Measurements from ENCODE around the gene SLC27A3.

SLC27A3 gene

GRCh38 chr1:153767519-153767918 is 7.7 kb upstream of the SLC27A3 start:
- Mint-ChIP-seq H3K27me3 (ENCODE audit: low read depth) (peaks cover 5% of the 10 kb centered on the region), H3K36me3 (ENCODE audit: low read depth) (peaks cover 79% of the 10 kb centered on the region), H3K27ac (peak overlapping the region in 1 of 3 experiments; percentile 87), H3K9me3 (no peaks in the 10 kb centered on the region), H3K4me3 (no peak overlapping the region), H3K4me1 (peaks cover 4% of the 10 kb centered on the region)
- TF ChIP-seq CTCF (IDR thresholded peaks at IDR 0.05; ENCODE audit: unreplicated experiment in 3 of 3), result no peak

DNA sequence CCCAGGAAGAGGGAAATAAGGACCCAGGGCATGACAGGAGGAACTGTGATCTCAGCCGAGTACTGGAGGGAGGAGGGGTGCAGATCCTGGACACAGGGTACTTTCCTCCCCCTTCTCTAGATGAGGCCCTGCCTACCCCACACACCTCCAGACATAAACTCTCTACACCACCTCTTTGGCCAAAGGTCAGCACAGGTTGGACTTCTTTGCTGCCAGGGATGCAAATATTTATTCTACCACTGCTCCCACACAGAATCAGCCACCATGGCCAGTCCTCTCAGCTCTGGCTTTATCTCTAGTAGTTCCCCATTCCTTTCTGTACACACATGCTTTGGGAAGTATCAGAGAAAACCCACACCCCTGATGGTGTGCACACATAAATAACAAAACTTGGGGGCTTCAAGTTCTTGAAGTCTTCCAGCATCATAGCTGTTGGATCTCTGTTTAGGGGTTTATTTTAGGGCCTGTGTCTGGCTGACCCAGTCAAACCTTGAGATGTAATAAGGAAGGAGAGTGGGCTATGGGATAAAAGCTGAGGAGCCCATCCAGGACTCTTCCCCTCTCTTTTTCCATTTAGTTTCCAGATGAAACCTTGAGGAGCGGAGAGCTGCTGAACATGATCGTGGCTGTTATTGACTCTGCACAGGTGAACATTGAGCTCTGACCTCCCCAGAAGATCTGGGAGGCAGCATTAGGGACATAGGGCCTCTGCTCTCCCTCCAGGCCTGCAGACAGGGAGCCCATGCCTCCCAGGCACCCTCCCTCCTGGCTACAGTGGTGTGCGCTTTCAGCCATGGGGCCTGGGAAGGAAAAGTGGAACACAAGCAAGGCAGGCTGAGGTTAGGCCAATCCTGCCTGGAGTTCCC is 6.7 kb upstream of the SLC27A3 start:
- no peak overlapping the region for H3K4me3 Mint-ChIP-seq
- H3K27me3 Mint-ChIP-seq (ENCODE audit: low read depth), result peaks cover 5% of the 10 kb centered on the region
- peaks cover 69% of the 10 kb centered on the region for H3K36me3 Mint-ChIP-seq (ENCODE audit: low read depth)
- peaks cover 8% of the 10 kb centered on the region for H3K4me1 Mint-ChIP-seq
- H3K9me3 Mint-ChIP-seq, result no peaks in the 10 kb centered on the region
- TF ChIP-seq CTCF (IDR thresholded peaks at IDR 0.05; ENCODE audit: unreplicated experiment in 3 of 3), result no peak
- peak overlapping the region in 2 of 3 experiments; percentile 57 to 87 for H3K27ac Mint-ChIP-seq

DNA sequence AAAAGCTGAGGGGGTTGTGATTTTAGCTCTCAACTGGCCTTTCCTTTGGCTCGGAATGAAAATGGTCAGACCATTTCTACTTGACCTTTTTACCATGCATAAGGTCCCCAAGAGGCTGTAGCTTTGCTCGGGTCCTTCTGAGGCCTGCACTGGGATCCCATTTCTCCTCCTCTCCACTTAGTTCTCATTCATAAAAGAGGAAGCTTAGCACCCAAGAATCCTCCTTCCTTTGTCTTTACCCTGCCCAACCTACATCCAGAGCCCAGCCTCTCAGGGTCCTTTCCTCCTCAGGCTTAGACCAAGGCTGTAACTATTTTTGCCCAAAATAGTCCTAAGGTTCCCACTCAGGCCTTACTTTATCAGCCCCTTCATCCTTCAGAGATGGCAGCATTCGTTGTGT is 6.0 kb upstream of the SLC27A3 start:
- H3K4me3 Mint-ChIP-seq, result no peak overlapping the region
- no peak for TF ChIP-seq CTCF (IDR thresholded peaks at IDR 0.05; ENCODE audit: unreplicated experiment in 3 of 3)
- peaks cover 66% of the 10 kb centered on the region for H3K36me3 Mint-ChIP-seq (ENCODE audit: low read depth)
- peaks cover 5% of the 10 kb centered on the region for H3K27me3 Mint-ChIP-seq (ENCODE audit: low read depth)
- H3K9me3 Mint-ChIP-seq, result no peaks in the 10 kb centered on the region
- peaks cover 15% of the 10 kb centered on the region for H3K4me1 Mint-ChIP-seq
- peak overlapping the region in 2 of 3 experiments; percentile 49 to 55 for H3K27ac Mint-ChIP-seq

DNA sequence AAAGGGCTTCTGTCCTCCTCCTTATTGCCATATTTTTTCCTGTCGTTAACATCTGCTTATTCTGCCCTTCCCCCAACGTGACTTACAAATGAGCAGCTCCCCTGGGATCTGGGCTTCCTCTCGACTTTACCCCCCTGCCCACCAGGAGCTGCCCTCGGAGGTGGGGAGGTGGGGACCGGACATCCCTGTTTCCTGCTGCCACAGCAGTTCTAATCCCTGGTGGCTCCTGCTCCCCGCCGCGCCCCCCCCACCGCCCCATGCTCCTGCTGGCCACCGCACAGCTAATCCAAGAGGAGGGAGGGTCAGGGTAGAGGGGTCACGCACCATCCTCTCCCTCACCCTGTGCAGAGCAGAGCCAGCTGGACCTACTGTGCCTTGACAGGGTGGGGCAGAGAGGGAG is 4.4 kb upstream of the SLC27A3 start:
- H3K4me1 Mint-ChIP-seq, result peaks cover 21% of the 10 kb centered on the region
- no peak for TF ChIP-seq CTCF (IDR thresholded peaks at IDR 0.05; ENCODE audit: unreplicated experiment in 3 of 3)
- no peaks in the 10 kb centered on the region for H3K9me3 Mint-ChIP-seq
- peaks cover 59% of the 10 kb centered on the region for H3K36me3 Mint-ChIP-seq (ENCODE audit: low read depth)
- H3K4me3 Mint-ChIP-seq, result no peak overlapping the region
- peaks cover 5% of the 10 kb centered on the region for H3K27me3 Mint-ChIP-seq (ENCODE audit: low read depth)
- H3K27ac Mint-ChIP-seq, result peak overlapping the region; percentile 64 to 92 (median 71)

GRCh38 chr1:153771261-153771660 is 3.9 kb upstream of the SLC27A3 start:
- no peak for TF ChIP-seq CTCF (IDR thresholded peaks at IDR 0.05; ENCODE audit: unreplicated experiment in 3 of 3)
- peak overlapping the region; percentile 64 to 92 (median 71) for H3K27ac Mint-ChIP-seq
- H3K4me3 Mint-ChIP-seq, result peak overlapping the region in 1 of 3 experiments; percentile 48
- H3K27me3 Mint-ChIP-seq (ENCODE audit: low read depth), result peaks cover 4% of the 10 kb centered on the region
- H3K4me1 Mint-ChIP-seq, result peaks cover 21% of the 10 kb centered on the region
- peaks cover 54% of the 10 kb centered on the region for H3K36me3 Mint-ChIP-seq (ENCODE audit: low read depth)
- no peaks in the 10 kb centered on the region for H3K9me3 Mint-ChIP-seq
